NCI-H187 (cell line): ENCODE measurements around the gene KDM2A.
A peak's percentile ranks its signal among the peaks of the same experiment; 100 is the strongest.

ENCODE experiments used
- DNase-seq, 2 experiments: peaks; one replicate each; lab custom pipeline; 2025; lab: John Stamatoyannopoulos, UW

The KDM2A gene

DNA sequence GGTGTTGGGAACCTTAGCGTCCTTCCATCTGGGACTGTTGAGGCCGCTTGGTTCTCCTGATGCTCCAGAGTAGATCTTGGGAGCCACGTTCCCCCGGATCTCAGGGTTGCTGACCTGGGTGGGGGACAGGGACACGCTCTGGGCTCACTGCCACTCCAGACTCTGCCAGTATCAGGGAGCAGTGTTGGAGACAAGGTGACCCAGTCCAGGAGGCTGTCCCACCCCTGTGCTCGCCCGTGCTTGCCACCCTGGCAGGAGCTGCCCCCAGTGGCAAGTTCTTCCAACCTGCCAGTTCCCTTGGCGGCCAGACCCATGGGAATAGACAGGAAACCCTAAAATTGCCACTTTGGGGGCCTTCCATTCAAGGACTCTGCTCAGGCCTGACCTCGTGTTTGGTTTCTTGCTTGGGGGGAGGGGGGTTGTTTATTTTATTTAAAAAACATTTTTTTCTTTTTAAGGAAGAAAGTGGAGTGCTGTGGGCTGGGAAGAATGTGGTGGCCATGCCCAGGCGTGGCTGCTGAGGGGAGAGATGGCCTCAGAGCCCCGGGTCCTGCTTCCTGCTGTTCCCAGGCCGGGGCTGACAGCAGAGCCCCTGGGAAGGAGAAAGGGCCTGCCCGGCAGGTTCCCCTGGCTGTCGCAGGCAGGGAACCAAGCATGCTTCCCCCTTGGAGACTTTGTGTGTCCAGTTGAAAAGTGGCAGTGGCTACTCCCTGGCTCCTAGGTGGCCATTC is 154.4 kb downstream of the KDM2A start:
- no peak for DNase-seq

GRCh38 chr11:67274768-67275605 is 155.9 kb downstream of the KDM2A start:
- DNase-seq = no peak

GRCh38 chr11:67275606-67276409 is 156.7 kb downstream of the KDM2A start:
- no peak for DNase-seq

- DNase-seq = no peak
These were observed 157.7 kb downstream of the KDM2A start for GRCh38 chr11:67276781-67277230.

GRCh38 chr11:67277231-67277961 is 158.3 kb downstream of the KDM2A start:
- peak; percentile 7 to 71 for DNase-seq

GRCh38 chr11:67278135-67278938 is 159.3 kb downstream of the KDM2A start:
- no peak for DNase-seq

DNA sequence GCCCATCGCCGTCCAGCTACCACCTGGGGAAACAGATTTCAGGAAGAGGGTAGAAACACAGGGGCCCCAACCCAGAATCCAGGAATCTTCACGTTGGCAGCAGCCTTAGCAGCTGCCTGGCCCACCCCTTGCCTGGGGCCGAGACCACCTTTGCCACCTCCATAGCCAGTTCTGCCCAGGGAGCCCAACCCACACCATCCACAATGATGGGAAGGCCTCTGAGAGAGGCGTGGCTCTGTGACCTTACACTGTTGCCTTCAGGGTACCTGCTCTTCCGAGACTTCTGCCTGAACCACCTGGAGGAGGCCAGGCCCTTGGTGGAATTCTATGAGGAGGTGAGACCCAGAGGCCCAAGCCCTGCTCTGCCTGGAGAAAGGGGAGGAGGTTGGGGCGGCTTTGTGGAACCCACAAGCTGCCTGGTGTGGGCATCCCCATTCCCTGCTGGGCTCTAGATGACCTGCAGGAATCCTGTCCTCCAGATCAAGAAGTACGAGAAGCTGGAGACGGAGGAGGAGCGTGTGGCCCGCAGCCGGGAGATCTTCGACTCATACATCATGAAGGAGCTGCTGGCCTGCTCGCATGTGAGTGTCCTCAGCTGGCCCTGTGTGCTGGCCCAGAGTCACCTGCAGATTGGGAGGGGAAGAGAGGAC is 160.0 kb downstream of the KDM2A start:
- DNase-seq = no peak

GRCh38 chr11:67279589-67280340 is 160.7 kb downstream of the KDM2A start:
- DNase-seq = no peak

DNA sequence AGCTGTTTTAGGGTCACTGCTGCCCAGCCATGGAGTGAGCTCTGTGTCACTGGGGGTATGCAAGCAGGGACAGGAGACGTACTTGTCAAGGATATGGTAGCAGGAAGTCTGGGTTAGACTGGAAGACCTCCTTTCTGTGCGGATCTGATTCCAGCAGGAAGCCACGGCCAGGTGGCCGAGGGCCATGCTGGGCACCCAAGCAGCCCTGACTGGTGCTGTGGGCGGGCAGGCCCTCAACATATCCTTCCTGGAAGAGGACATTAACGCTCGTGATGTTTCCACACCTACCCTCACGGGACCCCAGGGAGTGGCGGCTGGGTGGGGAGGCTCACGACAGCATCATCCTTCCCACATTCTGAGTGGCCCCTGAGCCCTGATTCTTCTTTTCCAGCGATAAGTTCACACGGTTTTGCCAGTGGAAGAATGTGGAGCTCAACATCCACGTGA is 161.3 kb downstream of the KDM2A start:
- DNase-seq = no peak

GRCh38 chr11:67280788-67281551 is 161.9 kb downstream of the KDM2A start:
- DNase-seq = no peak

DNA sequence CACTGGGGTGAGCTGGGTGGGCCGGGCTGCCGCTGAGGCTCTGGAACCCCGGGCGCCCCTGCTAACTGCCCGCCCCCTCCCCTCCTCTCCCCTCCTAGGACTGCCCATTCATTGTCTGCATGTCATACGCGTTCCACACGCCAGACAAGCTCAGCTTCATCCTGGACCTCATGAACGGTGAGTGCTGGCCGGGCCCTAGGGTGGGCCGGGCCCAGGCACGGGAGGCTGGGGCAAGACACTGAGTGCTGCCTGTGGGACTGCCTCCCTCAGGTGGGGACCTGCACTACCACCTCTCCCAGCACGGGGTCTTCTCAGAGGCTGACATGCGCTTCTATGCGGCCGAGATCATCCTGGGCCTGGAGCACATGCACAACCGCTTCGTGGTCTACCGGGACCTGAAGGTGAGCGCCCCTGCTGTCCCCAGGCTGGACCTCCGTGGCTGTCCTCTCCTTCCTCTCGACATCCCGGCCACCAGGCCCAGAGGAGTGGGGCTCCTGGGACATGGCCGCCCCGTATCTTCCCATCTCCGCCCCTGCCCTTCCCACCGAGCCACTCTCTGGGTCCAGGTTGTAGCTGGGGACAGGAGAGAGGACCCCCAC is 162.6 kb downstream of the KDM2A start:
- DNase-seq = no peak

DNA sequence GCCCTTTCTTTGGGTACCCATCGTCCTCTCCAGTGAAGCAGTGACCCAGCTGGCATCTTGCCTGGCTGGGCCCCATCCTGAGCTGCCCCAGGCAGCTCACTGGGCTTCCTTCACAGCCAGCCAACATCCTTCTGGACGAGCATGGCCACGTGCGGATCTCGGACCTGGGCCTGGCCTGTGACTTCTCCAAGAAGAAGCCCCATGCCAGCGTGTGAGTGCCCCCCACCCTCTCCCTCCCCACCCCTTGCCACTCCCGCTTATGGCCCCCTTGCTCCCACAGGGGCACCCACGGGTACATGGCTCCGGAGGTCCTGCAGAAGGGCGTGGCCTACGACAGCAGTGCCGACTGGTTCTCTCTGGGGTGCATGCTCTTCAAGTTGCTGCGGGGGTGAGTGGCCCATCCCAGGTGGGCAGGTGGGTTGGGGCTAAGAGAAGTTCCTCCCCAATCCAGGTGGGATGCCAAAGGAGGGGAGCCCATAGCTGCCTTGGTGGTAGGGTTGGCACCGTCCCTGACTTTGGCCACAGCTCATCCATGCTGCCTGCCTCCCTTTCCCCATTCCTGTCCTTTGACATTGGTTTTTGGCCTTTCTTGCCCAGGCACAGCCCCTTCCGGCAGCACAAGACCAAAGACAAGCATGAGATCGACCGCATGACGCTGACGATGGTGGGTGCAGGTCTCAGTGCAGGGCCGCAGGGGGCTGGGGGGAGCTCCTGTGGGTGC is 163.3 kb downstream of the KDM2A start:
- no peak for DNase-seq

DNA sequence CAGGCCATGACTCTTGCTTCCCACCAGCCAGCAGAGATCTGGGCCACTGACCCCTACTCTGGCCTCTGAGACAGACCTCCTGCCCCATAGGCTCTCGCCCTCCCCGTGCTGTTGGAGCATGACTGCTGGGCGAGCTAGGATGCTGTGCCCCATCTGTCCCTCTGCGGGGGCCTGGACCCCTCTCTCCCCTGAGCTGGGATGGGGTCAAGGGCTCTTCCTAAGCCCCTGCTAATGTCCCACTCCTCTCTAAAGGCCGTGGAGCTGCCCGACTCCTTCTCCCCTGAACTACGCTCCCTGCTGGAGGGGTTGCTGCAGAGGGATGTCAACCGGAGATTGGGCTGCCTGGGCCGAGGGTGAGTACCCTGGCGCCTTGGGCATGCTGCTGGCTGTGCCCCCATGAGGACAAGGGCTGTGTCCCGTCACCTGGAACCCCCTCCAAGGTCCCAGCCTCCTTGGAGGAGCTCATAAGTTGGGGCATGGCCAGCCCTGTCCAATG is 163.9 kb downstream of the KDM2A start:
- no peak for DNase-seq

GRCh38 chr11:67283481-67283963 is 164.5 kb downstream of the KDM2A start:
- no peak for DNase-seq

- DNase-seq = no peak
These were observed 165.9 kb downstream of the KDM2A start for GRCh38 chr11:67284811-67285540.
